PFSK-1 (cell line): ENCODE results near the gene USP31. TPM values are rescaled to one million over a fixed set of nuclear protein-coding genes. Genes with fewer than 3 reads are reported as not detected.
A peak's percentile ranks its signal among the peaks of the same experiment; 100 is the strongest.

Source experiments
- FOXP2 ChIP-seq: optimal IDR thresholded peaks from 2 replicates; pipeline ENCODE3; 2011; ENCODE audit warnings: borderline replicate concordance, control low read depth, inconsistent platforms; ENCODE audit not compliant: insufficient read depth; ENCODE audit errors: extremely low read length, extremely low read depth
- POLR2AphosphoS5 ChIP-seq: IDR thresholded peaks from 2 replicates; pipeline ENCODE4 v1.6.1; 2012; ENCODE audit warnings: low read depth, mild to moderate bottlenecking, control low read depth, low read length, moderate library complexity
- REST ChIP-seq, 2 experiments: IDR thresholded peaks; 2 replicates each; pipeline versions ENCODE4 v1.6.1 to v1.8.0; 2011 to 2012; ENCODE audit warnings: low read depth in 2 of 2, low read length in 2 of 2, control low read depth in 1 of 2, inconsistent platforms in 1 of 2, mild to moderate bottlenecking in 1 of 2, moderate library complexity in 1 of 2; ENCODE audit not compliant: insufficient read depth in 1 of 2
- SIN3A ChIP-seq: IDR thresholded peaks from 2 replicates; pipeline ENCODE4 v1.6.1; 2012; ENCODE audit warnings: mild to moderate bottlenecking, low read length, moderate library complexity, borderline replicate concordance; ENCODE audit not compliant: insufficient read depth
- TAF1 ChIP-seq: IDR thresholded peaks from 2 replicates; pipeline ENCODE4 v1.6.1; 2012; ENCODE audit warnings: low read length, control low read depth, borderline replicate concordance; ENCODE audit not compliant: insufficient read depth
- polyA plus RNA-seq: library from polyadenylated mRNA; unstranded; fragments of >200 nt; gene quantifications from one replicate; pipeline ENCODE4 v1.2.1, GENCODE V29; 2012; ENCODE audit warnings: low read depth, missing spikeins; ENCODE audit not compliant: insufficient read length

The USP31 gene, protein sequence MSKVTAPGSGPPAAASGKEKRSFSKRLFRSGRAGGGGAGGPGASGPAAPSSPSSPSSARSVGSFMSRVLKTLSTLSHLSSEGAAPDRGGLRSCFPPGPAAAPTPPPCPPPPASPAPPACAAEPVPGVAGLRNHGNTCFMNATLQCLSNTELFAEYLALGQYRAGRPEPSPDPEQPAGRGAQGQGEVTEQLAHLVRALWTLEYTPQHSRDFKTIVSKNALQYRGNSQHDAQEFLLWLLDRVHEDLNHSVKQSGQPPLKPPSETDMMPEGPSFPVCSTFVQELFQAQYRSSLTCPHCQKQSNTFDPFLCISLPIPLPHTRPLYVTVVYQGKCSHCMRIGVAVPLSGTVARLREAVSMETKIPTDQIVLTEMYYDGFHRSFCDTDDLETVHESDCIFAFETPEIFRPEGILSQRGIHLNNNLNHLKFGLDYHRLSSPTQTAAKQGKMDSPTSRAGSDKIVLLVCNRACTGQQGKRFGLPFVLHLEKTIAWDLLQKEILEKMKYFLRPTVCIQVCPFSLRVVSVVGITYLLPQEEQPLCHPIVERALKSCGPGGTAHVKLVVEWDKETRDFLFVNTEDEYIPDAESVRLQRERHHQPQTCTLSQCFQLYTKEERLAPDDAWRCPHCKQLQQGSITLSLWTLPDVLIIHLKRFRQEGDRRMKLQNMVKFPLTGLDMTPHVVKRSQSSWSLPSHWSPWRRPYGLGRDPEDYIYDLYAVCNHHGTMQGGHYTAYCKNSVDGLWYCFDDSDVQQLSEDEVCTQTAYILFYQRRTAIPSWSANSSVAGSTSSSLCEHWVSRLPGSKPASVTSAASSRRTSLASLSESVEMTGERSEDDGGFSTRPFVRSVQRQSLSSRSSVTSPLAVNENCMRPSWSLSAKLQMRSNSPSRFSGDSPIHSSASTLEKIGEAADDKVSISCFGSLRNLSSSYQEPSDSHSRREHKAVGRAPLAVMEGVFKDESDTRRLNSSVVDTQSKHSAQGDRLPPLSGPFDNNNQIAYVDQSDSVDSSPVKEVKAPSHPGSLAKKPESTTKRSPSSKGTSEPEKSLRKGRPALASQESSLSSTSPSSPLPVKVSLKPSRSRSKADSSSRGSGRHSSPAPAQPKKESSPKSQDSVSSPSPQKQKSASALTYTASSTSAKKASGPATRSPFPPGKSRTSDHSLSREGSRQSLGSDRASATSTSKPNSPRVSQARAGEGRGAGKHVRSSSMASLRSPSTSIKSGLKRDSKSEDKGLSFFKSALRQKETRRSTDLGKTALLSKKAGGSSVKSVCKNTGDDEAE (N-terminal part only)
- 6.2 TPM for polyA plus RNA-seq

DNA sequence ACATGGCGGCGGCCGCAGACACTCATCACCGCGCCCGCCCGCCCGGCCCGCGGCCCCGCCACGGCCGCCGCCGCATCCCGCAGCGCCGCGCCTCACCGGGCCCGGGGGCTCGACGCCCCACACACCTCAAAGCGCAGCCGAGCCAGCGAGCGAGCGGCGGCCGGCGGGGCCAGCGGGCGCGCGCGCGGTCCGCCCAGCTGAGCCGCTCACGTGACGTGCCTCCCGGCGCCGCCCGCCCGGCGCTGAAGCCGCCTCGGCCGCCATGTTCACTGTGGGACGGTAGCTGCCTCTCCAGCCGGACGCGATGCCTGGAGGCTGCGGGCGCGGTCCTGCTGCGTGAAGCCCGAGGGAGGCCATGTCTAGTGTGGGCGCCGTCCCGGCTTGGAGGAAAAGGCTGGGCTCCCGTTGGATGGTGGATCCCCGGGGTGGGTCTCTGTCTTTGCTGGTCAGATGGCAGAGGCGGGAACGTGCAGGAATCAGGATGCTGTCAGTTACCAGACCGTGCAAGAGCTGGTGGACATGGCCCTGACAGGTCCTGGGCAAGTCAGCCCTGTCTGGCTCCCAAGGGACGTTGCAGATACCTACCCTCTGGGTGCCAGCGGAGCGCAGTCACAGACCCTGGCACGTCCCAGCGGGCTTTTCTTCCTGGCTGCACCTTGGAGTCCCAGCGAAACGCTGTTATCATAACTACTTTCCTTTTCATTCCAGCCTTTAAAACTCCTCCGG, at the start of gene USP31:
Gene USP31 (minus strand): TSS at position 186 of the 726 bp plus-strand sequence. CDS start 182 bp downstream, at position 4.
- TF ChIP-seq TAF1 (no peak), FOXP2 (peak; percentile 73), SIN3A (peak; percentile 41; the same call in 1 of the 2 replicates), POLR2AphosphoS5 (peak; percentile 58), REST (IDR thresholded peaks at IDR 0.05; ENCODE audit: insufficient read depth in 1 of 2, low read depth in 2 of 2, low read length in 2 of 2) (0 out of 4 replicates have a peak, but pooled peaks of 1 of the 2 experiments have one; percentile 30)

DNA sequence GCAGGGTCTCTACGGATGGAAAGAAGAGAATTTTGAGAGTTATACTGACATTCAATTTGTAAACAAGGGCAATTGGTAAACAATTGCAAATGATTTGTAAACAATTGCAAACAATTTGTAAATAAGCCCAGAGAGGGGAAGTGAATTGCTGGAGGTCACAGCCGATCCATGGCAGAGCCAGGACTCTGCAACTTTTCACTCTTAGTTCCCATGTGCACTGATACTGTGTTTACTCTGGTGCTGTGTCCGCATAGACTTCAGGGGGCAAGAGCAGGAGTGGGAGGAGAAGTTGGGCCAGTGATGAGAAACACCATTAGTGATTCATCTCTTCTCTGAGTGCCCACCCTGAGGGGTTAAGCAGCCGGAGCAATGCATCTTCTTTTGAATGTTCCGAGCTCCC, 47.3 kb upstream of the USP31 start:
- TF ChIP-seq FOXP2 = no peak
- TF ChIP-seq TAF1 = no peak
- no peak for TF ChIP-seq SIN3A
- no peak for TF ChIP-seq POLR2AphosphoS5
- TF ChIP-seq REST (IDR thresholded peaks at IDR 0.05; ENCODE audit: insufficient read depth in 1 of 2, low read depth in 2 of 2, low read length in 2 of 2) = no peak

DNA sequence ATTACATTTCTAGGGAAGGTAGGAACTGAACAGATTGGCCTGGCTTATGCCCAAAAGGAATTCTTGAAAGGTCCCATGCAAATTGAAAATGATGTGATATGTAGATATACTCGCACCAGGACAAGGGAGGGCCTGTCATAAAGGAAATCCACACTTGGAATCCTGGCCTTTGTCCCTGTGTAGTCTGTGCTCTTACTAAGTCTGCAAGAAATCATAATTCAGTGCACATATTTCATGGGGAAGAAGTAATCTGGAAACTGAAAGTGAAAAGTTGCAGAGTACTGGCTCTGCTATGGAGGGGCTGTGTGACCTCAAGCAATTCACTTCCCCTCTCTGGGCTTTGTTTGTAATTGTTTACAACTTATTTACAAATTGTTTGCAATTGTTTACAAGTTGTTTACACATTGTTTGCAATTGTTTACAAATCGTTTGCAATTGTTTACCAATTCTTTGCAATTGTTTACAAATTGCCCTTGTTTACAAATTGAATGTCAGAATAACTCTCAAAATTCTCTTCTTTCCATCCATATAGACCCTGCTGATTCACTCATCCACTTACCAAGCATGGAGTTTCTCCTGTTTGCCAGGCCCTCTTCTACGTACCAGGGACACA, 46.2 kb upstream of the USP31 start:
- no peak for TF ChIP-seq TAF1
- no peak for TF ChIP-seq POLR2AphosphoS5

DNA sequence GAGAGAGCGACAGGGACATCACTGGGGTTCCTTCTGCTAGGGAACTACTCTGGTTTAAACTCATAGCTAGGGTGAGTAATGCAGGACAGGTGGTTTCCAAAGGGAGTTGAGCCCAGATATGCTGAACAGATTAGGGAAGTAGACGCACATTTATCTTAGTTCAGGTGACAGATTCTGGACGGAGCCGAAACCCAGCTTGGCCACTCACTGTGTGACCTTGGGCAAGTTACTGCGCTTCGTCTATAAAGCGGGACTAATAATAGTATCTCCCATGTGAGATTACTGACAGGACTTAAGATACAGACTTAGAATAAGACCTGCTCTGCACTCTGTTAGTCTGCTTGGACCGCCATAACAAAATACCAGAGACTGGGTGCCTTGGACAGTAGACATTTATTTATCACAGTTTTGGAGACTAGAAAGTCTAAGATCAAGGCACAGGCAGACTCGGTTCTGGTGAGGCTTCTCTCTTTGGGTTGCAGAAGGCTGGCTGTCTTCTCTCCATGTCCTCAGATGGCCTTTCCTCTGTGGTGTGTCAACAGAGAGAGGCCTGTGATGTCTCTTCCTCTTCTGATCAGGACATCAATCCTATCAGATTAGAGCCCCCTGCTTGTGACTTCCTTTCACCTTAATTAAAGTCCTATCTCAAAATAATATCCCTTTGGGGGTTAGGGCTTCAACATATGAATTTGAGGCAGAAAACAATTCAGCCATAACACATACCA, 45.4 kb upstream of the USP31 start:
- no peak for TF ChIP-seq SIN3A
- no peak for TF ChIP-seq FOXP2
- no peak for TF ChIP-seq TAF1
- no peak for TF ChIP-seq REST (IDR thresholded peaks at IDR 0.05; ENCODE audit: insufficient read depth in 1 of 2, low read depth in 2 of 2, low read length in 2 of 2)
- no peak for TF ChIP-seq POLR2AphosphoS5
